Nephron (organoid): ENCODE measurements around the gene GLOD5.

ENCODE experiments used
- H3K27ac Mint-ChIP-seq, 3 experiments: 2 replicates each; pipeline ENCODE4 v1.8.0; 2020; ENCODE audit warnings: mixed read lengths in 3 of 3, mild to moderate bottlenecking in 2 of 3, moderate library complexity in 1 of 3
- H3K27me3 Mint-ChIP-seq: 2 replicates; pipeline ENCODE4 v1.8.0; 2021; ENCODE audit warnings: low read depth, mild to moderate bottlenecking, moderate library complexity, mixed read lengths
- H3K36me3 Mint-ChIP-seq: 2 replicates; pipeline ENCODE4 v1.8.0; 2020; ENCODE audit warnings: low read depth, mixed read lengths
- H3K4me1 Mint-ChIP-seq: 2 replicates; pipeline ENCODE4 v1.8.0; 2020; ENCODE audit warnings: mixed read lengths
- H3K4me3 Mint-ChIP-seq, 3 experiments: 2 replicates each; pipeline ENCODE4 v1.8.0; 2020; ENCODE audit warnings: mild to moderate bottlenecking in 3 of 3, mixed read lengths in 3 of 3, moderate library complexity in 2 of 3
- H3K9me3 Mint-ChIP-seq: 2 replicates; pipeline ENCODE4 v1.8.0; 2020; ENCODE audit warnings: mixed read lengths
- TF ChIP-seq, protein P1 (sequence below), 3 experiments: fragments of 200-600 bp; sonication (generic); IDR thresholded peaks; one replicate each; pipeline ENCODE4 v1.5.0; 2021; ENCODE audit warnings: antibody characterized with exemption in 3 of 3; ENCODE audit not compliant: unreplicated experiment in 3 of 3

Gene GLOD5

GRCh38 chrX:48736303-48736702 lies 25.2 kb upstream of the GLOD5 start:
- Mint-ChIP-seq H3K9me3 (peaks cover 8% of the 10 kb centered on the region), H3K27me3 (no peaks in the 10 kb centered on the region), H3K4me1 (peaks cover 11% of the 10 kb centered on the region), H3K36me3 (peaks cover 4% of the 10 kb centered on the region), H3K27ac (peak overlapping the region; percentile 68 to 100 (median 99)), H3K4me3 (peak overlapping the region; percentile 87 to 95 (median 92))
- TF ChIP-seq, protein P1, sequence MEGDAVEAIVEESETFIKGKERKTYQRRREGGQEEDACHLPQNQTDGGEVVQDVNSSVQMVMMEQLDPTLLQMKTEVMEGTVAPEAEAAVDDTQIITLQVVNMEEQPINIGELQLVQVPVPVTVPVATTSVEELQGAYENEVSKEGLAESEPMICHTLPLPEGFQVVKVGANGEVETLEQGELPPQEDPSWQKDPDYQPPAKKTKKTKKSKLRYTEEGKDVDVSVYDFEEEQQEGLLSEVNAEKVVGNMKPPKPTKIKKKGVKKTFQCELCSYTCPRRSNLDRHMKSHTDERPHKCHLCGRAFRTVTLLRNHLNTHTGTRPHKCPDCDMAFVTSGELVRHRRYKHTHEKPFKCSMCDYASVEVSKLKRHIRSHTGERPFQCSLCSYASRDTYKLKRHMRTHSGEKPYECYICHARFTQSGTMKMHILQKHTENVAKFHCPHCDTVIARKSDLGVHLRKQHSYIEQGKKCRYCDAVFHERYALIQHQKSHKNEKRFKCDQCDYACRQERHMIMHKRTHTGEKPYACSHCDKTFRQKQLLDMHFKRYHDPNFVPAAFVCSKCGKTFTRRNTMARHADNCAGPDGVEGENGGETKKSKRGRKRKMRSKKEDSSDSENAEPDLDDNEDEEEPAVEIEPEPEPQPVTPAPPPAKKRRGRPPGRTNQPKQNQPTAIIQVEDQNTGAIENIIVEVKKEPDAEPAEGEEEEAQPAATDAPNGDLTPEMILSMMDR (IDR thresholded peaks at IDR 0.05; ENCODE audit: unreplicated experiment in 3 of 3): no peak

DNA sequence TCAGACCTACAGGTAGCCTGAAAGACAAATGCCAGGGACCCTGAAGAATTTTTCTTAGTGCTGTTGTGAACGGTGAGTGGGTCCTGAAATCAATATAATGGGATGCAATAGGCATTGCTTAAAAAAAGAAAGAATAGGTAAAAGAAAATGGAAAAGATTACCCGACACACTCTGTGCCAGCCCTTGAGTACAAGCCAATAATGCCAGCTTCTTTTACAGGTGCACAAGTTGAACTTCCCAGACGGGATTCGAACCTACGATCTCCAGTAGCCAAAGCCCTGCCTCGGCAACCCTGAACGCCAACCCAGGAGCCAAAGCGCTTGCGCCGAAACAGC lies 24.7 kb upstream of the GLOD5 start:
- TF ChIP-seq, protein P1 (IDR thresholded peaks at IDR 0.05; ENCODE audit: unreplicated experiment in 3 of 3): no peak
- Mint-ChIP-seq H3K9me3 (peaks cover 10% of the 10 kb centered on the region), H3K27me3 (no peaks in the 10 kb centered on the region), H3K4me3 (peak overlapping the region; percentile 87 to 95 (median 92)), H3K27ac (peak overlapping the region; percentile 99 to 100 (median 100)), H3K4me1 (peaks cover 11% of the 10 kb centered on the region), H3K36me3 (peaks cover 4% of the 10 kb centered on the region)

GRCh38 chrX:48737213-48737938 lies 24.2 kb upstream of the GLOD5 start:
- Mint-ChIP-seq H3K4me3 (peak overlapping the region; percentile 87 to 95 (median 92)), H3K27ac (peak overlapping the region; percentile 99 to 100 (median 100)), H3K9me3 (peaks cover 8% of the 10 kb centered on the region), H3K36me3 (peaks cover 4% of the 10 kb centered on the region), H3K27me3 (no peaks in the 10 kb centered on the region), H3K4me1 (peaks cover 11% of the 10 kb centered on the region)
- TF ChIP-seq, protein P1 (IDR thresholded peaks at IDR 0.05; ENCODE audit: unreplicated experiment in 3 of 3): no peak

GRCh38 chrX:48737940-48738339 lies 23.6 kb upstream of the GLOD5 start:
- TF ChIP-seq, protein P1 (IDR thresholded peaks at IDR 0.05; ENCODE audit: unreplicated experiment in 3 of 3): no peak
- H3K9me3 Mint-ChIP-seq: peaks cover 7% of the 10 kb centered on the region
- peaks cover 4% of the 10 kb centered on the region for H3K36me3 Mint-ChIP-seq
- peak overlapping the region; percentile 99 to 100 (median 100) for H3K27ac Mint-ChIP-seq
- no peaks in the 10 kb centered on the region for H3K27me3 Mint-ChIP-seq
- peaks cover 11% of the 10 kb centered on the region for H3K4me1 Mint-ChIP-seq
- peak overlapping the region; percentile 87 to 95 (median 92) for H3K4me3 Mint-ChIP-seq

GRCh38 chrX:48741834-48742233 lies 19.7 kb upstream of the GLOD5 start:
- H3K4me3 Mint-ChIP-seq: no peak overlapping the region
- H3K27ac Mint-ChIP-seq: no peak overlapping the region
- TF ChIP-seq, protein P1 (IDR thresholded peaks at IDR 0.05; ENCODE audit: unreplicated experiment in 3 of 3): no peak
- no peaks in the 10 kb centered on the region for H3K27me3 Mint-ChIP-seq
- peaks cover 5% of the 10 kb centered on the region for H3K9me3 Mint-ChIP-seq
- H3K4me1 Mint-ChIP-seq: peaks cover 5% of the 10 kb centered on the region
- no peaks in the 10 kb centered on the region for H3K36me3 Mint-ChIP-seq

GRCh38 chrX:48745222-48745621 lies 16.3 kb upstream of the GLOD5 start:
- no peaks in the 10 kb centered on the region for H3K36me3 Mint-ChIP-seq
- no peaks in the 10 kb centered on the region for H3K4me1 Mint-ChIP-seq
- H3K9me3 Mint-ChIP-seq: peaks cover 8% of the 10 kb centered on the region
- no peak overlapping the region for H3K4me3 Mint-ChIP-seq
- H3K27ac Mint-ChIP-seq: no peak overlapping the region
- TF ChIP-seq, protein P1 (IDR thresholded peaks at IDR 0.05; ENCODE audit: unreplicated experiment in 3 of 3): no peak
- peaks cover 3% of the 10 kb centered on the region for H3K27me3 Mint-ChIP-seq
